NCI-H1092 treated with DMSO at 0.1 percent for 48 hours (cell line): ENCODE measurements around the gene SH2D3C.
"Not testable (repeated sequence)": the region's sequence is repeated elsewhere in the genome, so short reads cannot be mapped to it uniquely, and the experiment has no call there.

Experiments
- DNase-seq: peaks from one replicate; lab custom pipeline; 2025; lab: John Stamatoyannopoulos, UW

Gene SH2D3C

DNA sequence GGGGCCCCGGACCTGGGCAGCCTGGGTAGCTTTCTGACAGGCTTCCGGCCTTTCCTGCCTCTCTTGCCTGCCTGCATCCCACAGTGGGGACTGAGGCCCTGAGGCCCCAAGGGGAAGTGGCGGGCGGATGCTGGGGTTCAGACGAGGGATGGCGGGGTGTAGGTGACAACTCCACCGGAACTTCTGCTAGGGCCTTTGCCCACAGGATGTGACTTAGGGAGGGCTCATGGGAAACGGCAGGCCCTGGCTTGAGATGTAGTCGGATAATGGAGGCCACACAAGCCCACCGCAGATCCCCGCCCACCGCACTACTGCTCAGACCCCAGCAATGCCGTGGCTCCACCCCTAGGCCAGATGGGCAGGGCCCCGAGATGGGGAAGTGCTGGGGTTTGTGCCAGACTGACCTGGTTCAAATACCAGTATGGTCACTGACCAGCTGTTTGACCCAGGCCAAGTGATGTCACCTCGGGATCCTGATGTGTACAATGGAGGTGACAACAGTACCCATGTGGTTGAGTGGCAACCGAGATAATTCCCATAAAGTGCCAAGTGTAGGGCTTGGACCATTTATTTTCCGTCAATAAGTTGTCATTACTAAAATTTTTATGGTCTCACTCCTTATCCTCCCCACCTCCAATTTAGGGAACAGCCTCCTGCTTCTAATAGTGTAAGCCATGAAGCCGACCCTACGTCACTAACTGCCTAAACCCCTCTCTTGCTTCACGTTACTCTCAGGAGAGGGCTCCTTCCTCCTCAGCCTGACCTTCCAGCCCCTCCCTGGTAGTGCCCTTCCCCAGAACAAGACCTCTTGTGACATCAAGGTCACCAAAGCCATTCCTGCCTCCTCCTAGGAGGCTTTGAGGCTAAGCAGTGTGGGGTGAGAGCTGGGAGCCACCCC, 4.9 kb upstream of the SH2D3C start:
- DNase-seq = no peak

DNA sequence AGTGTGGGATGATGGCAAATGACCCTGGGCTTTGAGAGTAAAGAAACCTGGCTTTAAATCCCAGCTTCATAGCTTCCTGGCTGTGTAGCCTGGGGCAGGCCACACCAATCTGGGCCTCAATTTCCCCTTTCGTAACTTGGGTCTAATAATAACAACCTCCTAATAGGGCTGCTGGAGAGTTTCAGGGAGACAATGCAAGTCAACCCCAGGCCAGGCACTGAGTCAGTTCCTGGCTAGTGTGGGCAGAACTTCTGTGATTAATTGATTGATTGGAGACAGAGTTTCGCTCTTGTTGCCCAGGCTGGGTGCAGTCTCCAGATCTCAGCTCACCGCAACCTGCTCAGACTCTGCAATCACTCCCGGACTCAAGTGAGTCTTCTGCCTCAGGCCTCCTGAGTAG, 3.3 kb upstream of the SH2D3C start:
- DNase-seq = no peak

DNA sequence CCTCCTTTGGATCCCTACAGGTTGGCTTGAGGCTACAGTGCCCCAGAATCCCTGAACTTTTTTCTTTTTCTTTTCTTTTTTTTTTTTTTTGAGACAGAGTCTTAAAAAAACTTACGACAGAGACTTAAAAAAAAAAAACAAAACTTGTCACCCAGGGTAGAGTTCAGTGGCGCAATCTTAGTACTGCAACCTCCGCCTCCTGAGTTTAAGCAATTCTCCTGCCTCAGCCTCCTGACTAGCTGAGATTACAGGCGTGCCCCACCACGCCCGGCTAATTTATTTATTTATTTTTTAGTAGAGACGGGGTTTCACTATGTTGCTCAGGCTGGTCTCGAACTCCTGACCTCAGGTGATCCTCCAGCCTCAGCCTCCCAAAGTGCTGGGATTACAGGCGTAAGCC, 2.4 kb upstream of the SH2D3C start:
- DNase-seq = not testable (repeated sequence)

DNA sequence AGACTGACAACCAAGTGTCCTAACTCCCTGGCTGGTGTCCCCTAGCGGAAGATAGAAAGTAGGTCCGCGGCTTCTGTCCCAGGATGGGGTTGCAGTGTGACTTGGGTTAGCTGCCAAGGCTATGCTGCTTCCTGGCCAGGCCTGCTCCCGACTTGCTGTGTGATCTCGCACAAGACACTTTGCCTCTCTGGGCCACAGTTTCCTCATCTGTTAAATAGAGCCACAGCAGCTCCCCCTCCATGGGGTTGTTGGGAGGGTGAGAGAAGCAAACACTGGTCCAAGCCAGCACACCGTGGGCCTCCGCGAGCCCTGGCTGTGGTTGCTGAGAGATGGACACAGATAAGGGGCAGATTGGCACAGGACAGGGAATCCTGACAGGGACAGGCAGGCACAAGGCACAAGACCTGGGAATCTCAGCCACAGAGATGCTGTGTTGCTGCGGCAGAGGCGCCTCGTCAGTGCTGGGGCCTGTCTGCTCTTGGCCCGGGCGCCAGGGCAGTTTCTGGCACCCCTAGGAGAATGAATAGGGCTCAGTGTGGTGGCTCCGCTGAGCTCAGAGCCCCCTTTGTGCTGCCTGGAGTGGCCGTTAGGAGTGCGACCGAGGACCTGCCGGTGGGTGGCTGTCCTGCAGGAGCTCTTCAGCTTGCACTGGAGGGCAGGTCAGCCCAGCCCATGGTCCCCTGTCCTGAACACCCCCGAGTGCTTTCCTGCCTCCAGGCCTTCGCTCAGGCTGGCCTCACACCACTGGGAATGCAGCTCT, 1.8 kb upstream of the SH2D3C start:
- DNase-seq = no peak

DNA sequence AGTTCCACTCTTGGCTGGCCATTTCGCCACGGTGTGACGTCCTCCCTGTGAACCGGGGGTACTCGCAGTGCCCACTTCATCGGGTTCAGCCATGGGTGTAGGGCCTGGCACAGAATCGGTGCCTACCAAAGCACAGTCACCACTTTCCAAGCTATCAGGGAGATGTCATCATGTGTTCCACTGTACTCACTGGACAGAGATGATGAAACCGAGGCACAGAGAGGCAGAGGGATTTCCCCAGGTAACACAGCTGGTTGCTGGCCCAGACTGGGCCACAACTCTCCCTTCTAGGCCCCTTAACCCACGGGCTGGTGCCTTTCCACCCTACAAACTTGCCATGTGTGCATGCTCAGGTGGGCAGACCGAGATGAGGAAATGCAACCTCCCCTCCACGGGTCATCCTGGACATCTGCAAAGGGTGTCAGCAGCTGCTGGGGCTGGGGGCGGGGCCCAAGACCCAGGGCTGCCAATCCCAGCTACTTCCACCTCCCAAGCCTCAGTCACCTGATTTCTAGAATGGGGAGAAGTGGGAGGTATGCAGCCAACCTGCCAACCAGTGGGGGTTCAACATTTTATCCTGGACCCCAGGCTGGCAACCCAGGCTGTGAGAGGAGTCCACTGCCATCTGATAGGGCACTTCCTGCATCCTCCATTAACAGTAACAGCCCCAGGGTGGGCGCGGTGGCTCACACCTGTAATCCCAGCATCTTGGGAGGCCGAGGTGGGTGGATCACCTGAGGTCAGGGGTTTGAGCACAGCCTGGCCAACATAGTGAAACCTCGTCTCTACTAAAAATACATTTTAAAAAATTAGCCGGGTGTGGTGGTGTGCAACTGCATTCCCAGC, 893 bp upstream of the SH2D3C start:
- no peak for DNase-seq

DNA sequence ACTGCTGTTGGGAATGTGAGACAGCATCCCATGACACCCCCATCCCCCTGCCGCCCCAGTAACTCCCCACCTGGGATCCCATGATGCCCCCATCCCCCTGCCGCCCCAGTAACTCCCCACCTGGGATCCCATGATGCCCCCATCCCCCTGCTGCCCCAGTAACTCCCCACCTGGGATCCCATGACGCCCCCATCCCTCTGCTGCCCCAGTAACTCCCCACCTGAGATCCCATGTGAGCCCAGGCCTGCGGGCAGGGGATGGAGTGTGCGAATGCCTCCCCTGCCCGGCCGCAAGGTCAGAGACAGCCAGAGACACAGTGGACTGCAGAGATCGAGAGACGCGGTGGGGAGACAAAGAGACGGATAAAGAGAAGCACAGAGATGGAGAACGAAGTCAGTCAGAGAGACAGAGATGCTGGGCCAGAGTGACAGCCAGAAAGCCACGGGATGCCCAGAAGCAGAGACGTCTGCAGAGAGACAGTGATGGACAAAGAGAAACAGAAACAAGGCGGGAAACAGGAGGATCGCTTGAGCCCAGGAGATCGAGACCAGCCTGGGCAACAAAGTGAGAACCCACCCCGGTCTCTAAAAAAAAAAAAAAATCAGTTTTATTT, 992 bp downstream of the SH2D3C start:
- DNase-seq = no peak

DNA sequence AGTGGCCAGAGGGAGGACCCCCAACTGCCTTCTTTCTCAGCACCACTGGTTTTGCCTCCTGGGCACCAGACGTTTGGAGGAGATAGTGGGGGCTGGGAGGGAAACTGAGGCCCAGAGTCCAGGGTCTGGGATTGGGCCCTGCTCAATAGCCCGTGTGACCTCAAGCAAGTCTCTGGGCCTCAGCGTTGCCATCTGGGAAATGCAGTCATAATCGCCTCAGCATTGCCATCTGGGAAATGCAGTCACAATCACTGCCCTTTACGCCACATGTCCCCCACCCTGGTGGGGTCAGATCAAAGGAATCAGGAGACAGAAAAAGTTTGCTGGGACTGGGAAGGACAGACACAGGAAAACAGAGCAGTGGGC, 1.6 kb downstream of the SH2D3C start:
- no peak for DNase-seq

DNA sequence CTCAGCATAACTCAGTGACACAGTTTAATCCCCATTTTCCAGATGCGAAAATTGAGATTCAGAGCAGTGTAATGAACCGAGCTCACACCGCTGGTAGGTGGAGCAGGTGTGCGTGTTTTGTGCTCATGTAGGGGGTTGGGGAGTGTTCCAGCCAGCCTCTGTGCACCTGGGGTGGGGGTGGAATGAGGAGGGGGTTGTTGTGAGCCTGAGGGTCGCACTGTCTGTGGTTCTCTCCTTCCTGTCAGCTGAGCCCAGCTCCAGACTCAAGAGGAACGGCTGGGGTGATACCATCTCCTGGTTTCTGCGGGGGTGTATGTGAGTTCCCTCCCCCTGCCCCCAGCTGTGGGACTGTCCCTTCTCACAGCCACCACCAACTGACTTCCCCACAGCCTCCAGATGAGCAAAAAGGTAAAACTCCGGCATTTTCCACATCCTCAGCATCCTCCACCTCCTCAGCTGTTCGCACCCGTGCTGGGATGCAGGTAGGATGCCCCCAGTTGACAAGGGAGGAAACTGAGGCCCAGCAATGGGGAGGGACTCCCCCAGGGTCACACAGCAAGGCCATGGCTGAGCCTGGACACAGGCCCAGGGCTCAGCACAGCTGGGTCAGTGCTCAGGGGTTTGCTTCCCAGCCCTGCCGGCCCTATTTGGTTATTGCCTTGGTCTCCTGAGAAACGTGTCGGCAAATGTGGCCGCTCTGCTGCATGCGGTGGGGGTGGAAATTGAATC, 2.1 kb downstream of the SH2D3C start:
- no peak for DNase-seq

DNA sequence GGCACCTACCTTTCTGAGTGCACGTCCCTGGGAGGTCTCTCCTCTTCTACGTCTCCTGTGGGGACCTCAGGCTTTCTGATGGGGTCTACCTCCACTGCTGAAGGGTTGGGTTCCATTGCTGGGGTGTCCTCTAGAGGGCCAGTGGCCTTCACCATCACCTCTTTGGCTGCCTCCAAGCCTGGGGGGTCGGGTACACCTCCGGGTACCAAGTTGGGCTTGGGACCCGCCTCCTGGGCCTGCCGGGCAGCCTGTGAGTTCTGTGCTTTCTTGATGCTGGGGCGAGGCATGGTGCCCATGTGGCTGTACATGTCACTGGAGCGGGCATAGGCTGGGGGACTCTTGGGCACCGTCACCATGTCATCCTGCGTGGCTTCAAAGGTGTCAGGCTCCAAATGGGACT, 4.5 kb downstream of the SH2D3C start:
- no peak for DNase-seq

DNA sequence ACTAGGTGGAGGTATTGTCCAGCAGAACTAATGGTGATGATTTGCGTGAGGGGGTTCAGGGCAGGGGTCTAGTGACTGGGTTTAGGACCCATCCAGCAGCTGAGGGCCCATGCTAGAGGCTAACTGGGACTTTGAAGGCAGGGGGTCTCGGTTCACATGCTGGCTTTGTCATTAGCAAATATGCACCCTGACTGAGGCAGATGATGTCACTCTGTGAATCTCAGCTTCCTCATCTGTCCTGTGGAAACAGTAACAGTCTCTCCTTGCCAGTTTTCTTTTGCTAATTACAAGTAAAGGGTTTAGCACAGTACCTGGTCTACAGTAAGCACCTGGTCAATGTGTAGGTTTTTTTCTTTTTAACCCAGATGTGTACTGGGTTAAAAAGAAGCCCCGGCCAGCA, 5.2 kb downstream of the SH2D3C start:
- DNase-seq = no peak

DNA sequence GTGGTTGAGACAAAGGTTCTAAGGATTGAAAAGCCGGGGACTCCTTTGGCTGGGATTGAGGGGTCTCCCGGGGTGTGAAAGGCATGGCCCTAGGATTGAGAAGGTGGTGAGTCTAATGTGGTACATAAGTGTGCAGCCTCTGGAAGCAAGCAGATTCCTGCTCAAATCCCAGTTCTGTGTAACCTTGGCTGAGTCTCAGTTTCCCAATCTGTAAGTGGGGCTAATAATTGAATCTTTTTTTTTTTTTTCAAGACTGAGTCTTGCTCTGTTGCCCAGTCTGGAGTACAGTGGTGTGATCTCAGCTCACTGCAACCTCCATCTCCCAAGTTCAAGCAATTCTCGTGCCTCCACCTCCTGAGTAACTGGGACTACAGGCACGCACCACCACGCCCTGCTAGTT, 5.9 kb downstream of the SH2D3C start:
- no peak for DNase-seq

DNA sequence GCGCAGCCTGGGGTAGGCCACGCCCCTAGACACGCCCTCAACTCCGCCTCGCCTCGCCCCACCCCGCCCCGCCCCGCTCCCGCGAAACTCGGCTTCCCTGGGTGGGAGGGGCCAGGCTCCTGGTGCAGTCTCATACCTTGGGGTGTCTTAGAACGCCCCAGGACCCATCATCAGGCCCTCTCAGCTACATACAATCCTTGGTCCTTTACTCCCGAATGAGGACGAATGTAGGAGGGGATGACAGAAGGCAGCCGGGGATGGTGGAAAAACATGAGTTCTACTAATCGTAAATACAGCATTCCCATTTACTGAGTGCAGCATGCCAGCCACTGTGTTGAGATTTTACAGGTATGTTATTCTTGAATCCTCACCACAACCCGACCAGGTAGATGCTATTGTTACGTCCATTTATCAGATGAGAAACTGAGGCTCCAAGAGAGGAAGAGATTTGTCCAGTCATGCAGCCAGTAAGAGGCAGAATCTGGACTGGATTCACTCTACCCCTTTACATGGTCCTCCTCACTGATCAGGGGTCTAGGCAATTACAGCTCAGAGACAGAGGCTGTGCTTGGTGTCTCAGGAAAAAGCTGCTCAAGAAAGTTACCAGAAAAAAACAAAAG, 6.8 kb downstream of the SH2D3C start:
- DNase-seq = no peak

DNA sequence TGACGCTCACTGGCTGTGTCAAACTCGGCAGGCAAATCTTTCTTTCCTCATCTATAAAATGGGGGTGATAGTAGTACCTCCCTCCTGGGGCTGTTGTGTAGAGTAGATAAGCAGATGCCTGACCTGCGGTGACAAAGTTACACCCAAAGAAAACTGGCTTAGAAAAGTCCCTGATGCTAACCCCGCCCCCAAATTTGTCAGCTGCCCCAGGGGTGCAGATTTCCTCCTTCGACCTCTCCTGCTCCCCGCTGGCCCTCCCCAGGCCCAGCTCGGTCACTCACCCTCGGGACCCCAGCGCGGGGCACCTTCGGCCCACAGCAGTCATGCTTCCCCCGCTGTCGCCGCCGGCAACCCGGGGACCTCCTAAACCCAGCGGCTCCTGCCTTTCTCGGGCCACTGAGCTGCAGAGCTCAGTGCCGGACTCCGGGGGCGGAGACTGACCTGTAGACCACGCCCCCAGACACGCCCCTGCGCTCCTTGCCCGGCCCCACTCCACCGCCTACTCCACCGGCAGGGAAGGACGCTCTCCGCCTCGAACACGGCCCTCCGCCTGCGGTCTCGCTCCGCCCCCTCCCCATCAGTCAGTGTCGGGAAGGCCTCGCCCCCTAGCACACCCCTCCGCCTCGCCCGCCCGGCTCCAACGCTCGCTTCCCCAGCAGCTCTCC, 7.4 kb downstream of the SH2D3C start:
- DNase-seq = peak; percentile 97

DNA sequence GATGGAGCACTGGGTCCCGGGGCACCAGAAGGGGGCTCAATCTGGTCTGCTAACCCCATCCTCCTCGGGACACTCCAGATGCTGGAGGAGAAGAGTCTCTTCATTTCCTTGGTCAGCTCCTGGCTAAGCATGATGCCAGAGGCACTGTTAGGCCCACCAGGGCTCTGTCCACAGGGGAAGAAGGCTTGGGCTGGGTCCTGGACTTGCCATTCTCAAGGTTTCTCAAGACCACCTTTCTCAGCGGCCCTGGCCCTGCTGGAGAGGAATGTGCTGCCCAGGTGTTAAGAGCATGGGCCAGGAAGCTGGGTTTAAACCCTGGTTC, 7.9 kb downstream of the SH2D3C start:
- no peak for DNase-seq

DNA sequence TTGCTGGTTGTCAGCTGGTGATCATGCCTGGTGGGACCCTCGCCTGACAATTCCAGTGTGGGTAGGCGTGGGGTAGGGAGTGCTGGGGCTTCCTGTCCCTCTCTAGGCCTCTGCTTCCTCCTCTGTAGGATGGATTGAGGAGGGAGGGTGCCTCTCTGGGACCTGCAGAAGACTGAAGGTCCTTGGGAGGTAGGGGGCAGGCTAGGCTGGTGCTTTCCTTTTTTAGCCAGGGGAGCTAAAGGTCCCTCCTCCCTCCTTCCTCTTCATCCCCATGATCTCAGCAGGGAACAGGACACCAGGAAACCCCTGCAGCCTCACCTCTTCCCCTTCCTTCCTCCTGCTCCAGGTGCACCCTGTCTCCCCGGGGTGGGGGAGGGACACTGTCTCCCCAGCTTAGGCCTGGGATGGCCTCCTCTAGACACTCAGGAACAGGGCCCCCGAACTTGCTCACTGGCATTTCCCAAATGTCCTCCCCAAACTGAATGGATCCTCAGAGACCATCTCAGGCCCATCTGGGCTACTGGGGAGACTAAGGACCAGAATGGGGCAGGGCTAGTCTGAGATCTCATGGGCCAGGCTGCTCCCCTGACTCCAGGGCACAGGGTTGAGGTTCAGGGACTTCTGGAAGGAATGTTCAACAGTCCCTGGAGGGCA, 8.4 kb downstream of the SH2D3C start:
- DNase-seq = no peak

DNA sequence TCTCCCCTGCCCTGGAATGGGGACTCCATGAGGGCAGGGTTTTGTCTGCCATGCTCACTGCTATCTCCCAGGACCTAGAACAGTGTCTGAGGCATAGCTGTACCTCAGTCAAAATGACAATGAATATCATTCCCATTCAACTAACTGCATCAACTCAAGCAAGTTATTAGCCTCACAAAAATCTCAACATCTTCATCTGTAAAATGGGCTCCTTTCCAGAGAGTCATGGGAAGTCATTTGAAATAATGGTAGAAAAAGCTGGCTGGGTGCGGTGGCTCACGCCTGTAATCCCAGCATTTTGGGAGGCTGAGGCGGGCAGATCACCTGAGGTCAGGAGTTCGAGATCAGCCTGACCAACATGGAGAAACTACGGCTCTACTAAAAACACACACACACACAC, 9.4 kb downstream of the SH2D3C start:
- no peak for DNase-seq

DNA sequence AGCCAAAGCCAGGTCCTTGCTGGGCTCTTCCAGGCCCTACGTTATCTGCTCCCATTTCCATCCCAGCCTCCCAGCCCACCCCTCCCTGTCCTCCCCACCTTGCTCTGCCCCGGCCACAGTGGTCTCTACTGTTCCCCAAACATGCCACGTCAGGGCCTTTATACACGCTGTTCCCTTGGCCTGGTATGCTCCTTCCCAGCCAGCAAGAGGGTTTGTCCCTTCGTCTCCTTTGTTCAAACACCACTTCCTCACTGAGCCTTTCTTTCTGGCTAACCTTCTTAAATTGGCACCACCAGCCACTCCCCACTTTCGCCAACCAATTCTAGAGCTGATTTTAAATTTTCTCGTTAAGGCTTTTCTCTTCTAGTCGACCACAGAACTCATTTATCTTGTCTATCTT, 9.8 kb downstream of the SH2D3C start:
- no peak for DNase-seq

DNA sequence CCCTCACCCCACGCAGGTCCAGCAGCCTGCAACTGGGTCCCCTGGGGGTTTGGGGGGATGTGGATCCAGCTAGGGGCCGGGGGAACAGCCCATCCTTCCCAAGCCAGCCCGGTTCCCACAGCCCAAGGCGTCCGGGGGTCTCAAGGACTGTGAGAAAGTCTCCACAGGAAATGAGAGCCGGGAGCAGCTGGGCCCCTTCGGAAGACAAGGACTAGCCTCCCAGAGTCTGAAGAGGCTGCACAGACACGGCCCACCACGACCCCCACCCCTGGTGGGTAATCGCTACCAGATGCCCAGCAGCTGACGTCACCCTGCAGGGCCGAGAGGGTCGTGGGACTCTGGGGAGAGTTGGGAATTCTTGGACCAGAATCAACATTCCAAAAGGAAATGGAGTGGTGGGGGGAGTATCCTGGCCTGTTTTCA, 10.5 kb downstream of the SH2D3C start:
- no peak for DNase-seq

DNA sequence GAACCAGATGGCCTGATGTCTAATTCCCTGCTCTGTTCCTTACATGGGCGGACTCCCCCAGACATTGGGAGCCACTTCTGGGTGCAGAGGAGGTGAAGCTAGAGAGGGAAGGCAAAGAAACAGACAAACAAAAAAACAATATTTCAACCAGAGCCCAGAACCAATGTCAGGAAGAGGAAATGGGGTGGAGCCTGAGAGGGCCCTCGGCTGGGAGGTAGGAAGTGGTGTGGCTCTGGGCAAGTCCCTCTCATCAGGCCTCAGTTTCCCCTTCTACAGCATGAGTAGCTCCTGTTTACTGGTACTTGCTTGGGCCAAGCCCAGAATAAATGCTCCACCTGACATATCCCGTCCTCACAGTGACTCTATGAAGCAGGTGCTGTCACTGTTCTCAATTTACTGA, 11.1 kb downstream of the SH2D3C start:
- no peak for DNase-seq

DNA sequence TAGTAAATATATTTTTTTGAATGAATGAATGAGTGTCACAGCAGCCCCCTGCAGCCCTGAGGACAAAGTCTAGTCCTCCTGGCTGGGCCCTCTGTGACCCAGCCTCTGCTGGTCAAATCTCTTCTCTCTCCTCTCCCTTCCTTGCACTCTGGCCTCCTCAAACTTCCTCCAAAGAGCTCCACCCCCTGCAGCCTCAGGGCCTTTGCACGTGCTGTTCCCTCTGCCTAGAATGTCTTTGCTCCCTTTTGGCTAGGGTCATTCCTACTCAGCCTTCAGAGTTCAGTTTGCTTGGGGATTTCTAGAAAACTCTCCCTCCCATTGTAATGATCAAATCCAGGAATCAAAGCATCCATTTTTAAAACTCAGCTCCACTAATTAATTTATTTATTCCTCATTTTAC, 13.0 kb downstream of the SH2D3C start:
- no peak for DNase-seq
